NCI-H82 (cell line): ENCODE data around the gene TMSB4X.
"Not testable (repeated sequence)": the region's sequence is repeated elsewhere in the genome, so short reads cannot be mapped to it uniquely, and the experiment has no call there.

Experiments
- DNase-seq: peaks from one replicate; lab custom pipeline; 2025; lab: John Stamatoyannopoulos, UW

Gene TMSB4X

GRCh38 chrX:12974796-12975669, at the start of gene TMSB4X:
TMSB4X (plus strand) TSS chrX:12975110.
- DNase-seq: peak; percentile 90

GRCh38 chrX:12929701-12930100, 45.2 kb upstream of the TMSB4X start:
- no peak for DNase-seq

DNA sequence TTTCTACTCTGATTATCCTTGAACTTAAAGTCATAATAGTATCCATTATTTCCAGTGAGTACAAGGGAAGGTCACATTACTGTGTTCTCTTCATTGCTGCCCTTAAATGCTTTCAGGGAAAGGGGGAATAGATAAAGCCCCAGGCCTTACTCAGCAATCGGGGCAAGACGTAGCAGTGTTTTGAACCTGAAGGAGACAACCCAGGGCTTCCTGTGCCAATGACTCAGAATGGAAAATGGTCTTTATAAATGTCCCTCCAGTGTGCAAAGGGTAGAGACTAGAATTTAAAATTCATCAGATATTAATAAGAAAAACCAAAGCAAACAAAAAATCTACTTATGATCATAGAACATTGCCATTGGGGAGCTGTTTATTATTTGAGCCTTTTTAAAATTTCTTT, 44.8 kb upstream of the TMSB4X start:
- DNase-seq: no peak

GRCh38 chrX:12932244-12932643, 42.7 kb upstream of the TMSB4X start:
- no peak for DNase-seq

DNA sequence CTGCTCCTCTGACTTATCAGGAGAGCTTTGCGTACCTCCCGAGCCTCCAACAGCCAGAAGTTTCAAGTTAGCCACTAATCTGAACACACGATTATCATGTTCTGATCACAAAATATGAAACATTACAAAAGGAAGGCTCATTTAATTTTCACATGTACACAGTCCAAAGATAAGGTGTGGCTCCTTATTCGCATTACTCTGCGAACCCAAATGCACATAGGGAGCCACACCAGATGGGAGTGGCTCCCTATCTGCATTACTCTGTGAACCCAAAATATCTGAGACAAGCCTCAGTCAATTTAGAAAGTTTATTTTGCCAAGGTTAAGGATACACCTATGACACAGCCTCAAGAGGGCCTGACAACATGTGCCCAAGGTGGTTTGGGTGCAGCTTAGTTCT, 40.1 kb upstream of the TMSB4X start:
- DNase-seq: no peak

GRCh38 chrX:12936947-12937346, 38.0 kb upstream of the TMSB4X start:
- DNase-seq: peak; percentile 26

GRCh38 chrX:12940471-12940870, 34.4 kb upstream of the TMSB4X start:
- not testable (repeated sequence) for DNase-seq

GRCh38 chrX:12943592-12943991, 31.3 kb upstream of the TMSB4X start:
- DNase-seq: not testable (repeated sequence)

- DNase-seq: not testable (repeated sequence)
Observed at GRCh38 chrX:12944452-12944851, 30.5 kb upstream of the TMSB4X start.

DNA sequence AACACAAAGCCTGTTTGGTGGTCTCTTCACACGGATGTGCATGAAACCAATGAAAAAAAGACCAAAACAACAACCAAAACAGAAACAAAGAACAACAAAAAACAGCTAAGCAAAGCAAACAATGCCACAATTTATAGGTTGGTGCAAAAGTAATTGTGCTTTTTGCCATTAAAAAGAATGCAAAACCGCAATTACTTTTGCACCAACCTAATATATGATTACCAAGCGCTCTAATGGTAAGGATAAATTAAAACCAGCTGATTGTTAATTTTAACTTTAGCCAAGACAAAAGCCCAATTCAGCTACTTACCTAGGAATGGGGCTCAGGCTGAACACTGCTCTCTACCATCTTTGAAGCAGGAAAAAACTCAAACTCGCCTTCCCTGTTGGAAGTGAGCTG, 29.4 kb upstream of the TMSB4X start:
- no peak for DNase-seq

DNA sequence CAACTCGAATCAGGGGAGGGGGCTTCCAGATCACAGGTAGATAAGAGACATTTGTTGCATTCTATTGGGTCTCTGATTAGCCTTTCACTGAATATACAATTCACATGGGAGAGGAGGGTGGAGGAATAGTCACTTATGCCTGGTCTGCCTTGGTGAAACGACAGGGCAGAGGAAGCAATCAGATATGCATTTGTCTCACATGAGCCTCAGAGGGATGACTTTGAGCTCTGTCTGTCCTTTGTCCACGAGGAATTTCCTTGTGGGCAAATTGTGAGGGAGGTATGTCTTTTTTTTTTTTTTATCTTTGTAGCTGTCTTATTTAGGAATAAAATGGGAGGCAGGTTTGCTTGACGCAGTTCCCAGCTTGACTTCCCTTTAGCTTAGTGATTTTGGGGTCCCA, 28.5 kb upstream of the TMSB4X start:
- no peak for DNase-seq

- peak; percentile 88 for DNase-seq
Observed at GRCh38 chrX:12946838-12947544, 27.9 kb upstream of the TMSB4X start.

- peak; percentile 23 for DNase-seq
Observed at GRCh38 chrX:12947545-12948235, 27.2 kb upstream of the TMSB4X start.

DNA sequence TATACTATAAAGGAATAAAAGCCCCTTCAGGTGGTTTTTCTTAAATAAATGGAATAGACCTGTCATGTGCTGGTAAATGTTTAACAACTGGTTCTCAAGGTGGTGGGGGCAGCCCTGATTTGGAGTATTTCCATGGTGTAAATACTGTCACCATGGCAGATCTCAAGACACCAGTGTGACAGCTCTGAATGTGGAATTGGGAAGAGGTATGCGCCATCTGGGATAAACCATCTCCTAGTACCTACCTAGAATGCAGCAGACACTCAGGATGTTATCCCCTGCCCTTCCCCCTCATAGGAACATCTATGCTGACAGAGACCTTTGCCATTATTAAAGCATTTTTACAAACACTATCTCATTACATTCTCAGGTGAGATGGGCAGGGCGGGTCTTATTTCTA, 26.4 kb upstream of the TMSB4X start:
- DNase-seq: no peak

GRCh38 chrX:12949205-12949926, 25.5 kb upstream of the TMSB4X start:
- DNase-seq: peak; percentile 39

- DNase-seq: peak; percentile 78
Observed at GRCh38 chrX:12949927-12950656, 24.8 kb upstream of the TMSB4X start.

GRCh38 chrX:12950851-12951594, 23.9 kb upstream of the TMSB4X start:
- peak; percentile 62 for DNase-seq

- no peak for DNase-seq
Observed at GRCh38 chrX:12951595-12951975, 23.3 kb upstream of the TMSB4X start.

DNA sequence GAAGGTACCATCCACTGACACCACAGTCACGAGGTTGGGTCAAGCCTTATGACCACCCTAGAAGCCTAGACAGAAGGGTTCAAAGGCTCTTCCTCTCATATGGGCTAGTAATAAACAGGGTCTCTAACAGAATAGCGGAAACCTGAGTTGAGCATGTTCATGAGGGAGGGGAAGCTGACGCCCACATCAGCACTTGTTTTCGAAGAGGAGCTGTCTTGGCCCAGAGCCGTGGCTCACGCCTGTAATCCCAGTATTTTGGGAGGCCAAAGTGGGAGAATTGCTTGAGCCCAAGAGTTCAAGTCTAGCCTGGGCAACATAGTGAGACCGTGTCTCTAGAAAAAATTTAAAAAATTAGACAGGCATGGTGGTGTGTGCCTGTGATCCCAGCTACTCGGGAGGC, 21.5 kb upstream of the TMSB4X start:
- no peak for DNase-seq

DNA sequence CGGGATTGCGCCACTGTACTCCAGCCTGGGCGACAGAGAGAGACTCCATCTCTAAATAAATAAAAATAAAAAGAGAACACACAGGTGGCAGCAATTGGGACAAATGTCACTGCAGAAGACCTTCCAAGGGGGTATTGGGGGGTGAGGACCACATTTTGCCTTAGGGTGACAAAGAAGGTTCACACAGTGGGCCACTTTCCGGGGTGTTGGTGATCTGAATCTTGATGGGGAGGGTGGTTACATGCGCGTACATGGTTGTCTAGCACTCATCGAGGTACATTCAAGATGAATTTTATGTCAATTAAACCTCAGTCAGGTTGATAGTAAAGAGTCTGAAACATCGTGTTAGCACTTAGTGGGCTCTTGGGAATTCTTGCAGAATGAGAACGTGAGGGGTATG, 20.5 kb upstream of the TMSB4X start:
- DNase-seq: no peak

GRCh38 chrX:12954981-12955380, 19.9 kb upstream of the TMSB4X start:
- no peak for DNase-seq
